HG03558 (cell line): ENCODE data around the gene MZB1.
"Not testable (repeated sequence)": the region's sequence is repeated elsewhere in the genome, so short reads cannot be mapped to it uniquely, and the experiment has no call there.

Experiments
- ATAC-seq: cut with Tn5 transposase; IDR thresholded peaks from one replicate; pipeline ENCODE4 v1.9.1; 2021; ENCODE audit warnings: moderate number of reproducible peaks; ENCODE audit not compliant: unreplicated experiment; ENCODE audit errors: extremely low read depth

MZB1 gene

GRCh38 chr5:139393497-139394122, 3.9 kb upstream of the MZB1 start:
- no peak for ATAC-seq

DNA sequence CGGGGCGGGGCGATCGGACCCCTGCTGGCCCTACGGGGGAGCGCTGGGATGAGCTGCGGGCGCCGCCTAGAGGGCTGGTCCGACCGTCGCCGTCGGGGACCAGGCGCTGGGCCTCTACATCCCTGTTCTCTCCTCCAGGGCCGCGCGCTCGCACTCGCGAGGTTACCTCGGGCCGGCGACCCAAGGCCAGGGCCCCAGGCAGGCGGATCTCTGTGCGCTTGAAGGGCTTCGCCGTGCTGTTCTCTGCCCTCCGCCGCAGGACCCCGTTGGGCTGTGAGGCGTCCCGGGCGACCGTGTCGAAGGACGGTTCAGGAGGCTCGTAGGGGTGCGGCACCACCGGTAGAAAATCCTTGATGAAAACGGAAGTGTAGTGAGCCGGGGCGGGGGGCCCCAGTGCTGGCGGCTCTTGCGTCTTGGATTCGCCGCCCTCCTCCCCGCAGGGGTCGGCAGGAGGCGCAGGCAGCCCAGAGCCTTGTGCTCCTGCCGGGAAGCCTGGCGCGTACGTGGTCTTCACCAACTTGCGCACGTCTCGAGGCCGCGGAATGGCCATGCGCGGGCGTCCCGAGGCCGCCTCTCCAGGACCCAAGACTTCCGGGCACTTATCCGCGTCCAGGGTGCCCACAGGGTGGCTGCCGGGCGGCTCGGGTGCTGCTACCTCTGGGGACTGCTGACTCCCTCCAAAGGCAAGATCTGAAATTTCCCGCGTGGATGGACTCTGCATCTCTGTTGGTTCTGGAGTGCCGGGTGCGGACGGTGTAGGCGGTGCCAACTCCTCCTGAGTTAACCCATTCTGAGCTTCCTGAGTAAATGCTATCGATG, 3.2 kb upstream of the MZB1 start:
- no peak for ATAC-seq

DNA sequence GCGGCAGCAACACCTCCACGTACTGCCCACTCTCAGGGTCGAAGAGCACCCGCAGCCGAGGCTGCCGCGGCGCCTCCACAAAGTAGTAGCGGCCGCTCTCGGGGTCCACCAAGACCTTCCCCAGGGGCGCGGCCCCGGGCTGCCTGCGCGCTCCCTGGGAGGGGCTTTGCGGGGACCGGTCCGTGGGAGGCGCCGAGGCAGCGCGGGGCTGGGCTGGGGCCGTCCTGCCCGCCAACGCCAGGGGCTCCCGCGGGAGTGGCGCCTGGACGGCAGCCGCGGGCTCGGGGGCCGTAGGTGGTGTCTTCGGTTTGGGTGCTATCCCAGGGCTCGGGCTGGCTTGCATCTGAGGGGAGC, 2.6 kb upstream of the MZB1 start:
- no peak for ATAC-seq

DNA sequence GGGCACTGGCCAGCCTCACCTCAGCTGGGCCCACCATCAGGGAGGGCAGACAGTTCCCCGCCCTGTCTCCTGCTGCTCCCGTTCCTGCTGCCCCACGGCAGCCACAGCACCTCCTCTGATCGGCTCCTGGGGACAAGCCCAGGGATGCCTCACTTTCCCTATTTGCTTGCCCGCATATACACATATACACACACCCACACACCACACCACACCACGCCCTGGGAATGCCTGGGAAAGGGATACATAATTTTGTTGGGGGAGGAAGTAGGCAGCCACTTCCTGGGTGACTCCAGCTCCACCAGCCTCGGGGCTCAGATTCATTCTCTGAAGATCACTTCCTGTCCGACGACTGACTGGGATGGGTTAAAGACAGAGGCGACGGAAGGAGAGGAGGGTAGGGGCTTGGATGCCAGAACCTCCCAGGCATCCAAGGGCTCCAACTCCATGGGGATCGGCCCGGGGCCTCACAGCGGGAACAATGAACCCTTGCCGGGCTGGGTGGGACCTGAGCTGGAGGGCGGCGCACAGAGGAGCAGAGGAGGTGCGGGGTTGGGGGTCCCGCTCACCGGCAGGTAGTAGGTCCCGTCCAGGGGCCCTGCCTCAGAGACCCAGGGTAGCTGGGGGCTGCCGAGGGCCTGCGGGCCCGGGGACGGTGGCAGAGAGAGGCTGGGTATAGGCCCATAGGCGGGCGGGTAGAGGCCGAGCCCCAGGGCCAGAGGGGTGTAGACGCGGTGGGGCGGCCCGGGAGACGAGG, 2.0 kb upstream of the MZB1 start:
- ATAC-seq, result no peak

- no peak for ATAC-seq
These were observed 1.2 kb upstream of the MZB1 start for GRCh38 chr5:139390639-139391569.

DNA sequence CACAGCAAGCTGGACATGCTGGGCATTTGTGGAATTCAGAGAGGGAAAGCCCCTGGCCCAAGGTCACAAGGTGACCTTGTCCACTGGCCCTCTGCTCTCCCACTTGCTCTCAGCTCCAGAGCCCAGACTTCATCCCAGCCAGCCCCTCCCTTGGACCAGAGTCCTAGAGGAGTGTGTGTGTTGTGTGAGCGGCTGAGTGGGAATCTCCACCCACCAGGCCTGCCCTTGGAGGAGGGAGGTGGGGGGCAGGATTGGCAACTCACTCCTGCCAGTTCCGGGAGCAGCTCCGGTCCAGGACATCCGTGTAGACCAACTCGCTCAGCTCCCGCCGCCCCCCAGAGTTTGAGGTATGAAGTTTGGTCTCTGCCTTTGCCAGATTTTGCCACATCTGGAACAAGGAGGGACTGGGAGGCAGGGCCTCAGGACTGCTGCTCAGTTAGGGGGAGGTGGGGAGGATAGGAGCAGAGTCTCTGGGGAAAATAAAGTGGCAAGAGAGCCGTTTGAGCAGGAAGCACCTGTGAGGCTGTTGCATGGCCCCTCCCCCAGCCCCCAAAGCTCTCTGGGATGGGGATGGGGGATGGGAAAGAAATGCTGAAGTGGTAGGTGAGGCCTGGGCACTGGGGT, 1.4 kb downstream of the MZB1 start:
- no peak for ATAC-seq

- no peak for ATAC-seq
These were observed 2.0 kb downstream of the MZB1 start for GRCh38 chr5:139387611-139388197.

DNA sequence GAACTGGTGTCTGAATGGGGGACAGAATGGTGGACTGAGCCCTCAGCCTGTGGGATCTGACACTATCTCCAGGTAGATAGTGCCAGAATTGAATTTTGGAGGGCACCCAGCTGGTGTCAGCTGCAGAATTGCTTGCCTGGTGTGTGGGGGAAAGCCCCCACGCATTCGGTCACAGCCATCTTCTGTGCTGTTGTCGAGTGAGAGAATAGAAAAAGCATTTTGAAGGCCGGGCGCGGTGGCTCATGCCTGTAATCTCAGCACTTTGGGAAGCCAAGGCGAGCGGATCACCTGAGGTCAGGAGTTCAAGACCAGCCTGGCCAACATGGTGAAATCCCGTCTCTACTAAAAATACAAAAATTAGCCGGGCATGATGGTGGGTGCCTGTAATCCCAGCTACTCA, 2.8 kb downstream of the MZB1 start:
- not testable (repeated sequence) for ATAC-seq

DNA sequence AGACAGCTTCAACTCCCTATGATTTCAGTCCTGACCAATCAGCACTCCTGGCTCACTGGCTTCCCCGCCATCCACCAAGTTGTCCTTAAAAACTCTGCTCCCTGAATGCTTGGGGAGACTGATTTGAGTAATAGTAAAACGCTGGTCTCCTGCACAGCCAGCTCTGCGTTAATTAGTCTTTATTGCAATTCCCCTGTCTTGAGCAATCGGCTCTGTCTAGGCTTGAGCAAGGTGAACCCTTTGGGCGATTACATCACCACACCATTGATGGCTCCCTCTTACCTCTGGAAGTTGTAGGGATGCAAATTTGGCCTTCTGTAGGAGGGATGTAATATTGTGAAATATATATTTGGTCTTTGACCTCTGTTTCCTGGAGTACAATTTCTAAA, 3.7 kb downstream of the MZB1 start:
- ATAC-seq, result no peak

GRCh38 chr5:139385061-139386049, 4.4 kb downstream of the MZB1 start:
- no peak for ATAC-seq

- ATAC-seq, result no peak
These were observed 5.1 kb downstream of the MZB1 start for GRCh38 chr5:139384591-139385051.

DNA sequence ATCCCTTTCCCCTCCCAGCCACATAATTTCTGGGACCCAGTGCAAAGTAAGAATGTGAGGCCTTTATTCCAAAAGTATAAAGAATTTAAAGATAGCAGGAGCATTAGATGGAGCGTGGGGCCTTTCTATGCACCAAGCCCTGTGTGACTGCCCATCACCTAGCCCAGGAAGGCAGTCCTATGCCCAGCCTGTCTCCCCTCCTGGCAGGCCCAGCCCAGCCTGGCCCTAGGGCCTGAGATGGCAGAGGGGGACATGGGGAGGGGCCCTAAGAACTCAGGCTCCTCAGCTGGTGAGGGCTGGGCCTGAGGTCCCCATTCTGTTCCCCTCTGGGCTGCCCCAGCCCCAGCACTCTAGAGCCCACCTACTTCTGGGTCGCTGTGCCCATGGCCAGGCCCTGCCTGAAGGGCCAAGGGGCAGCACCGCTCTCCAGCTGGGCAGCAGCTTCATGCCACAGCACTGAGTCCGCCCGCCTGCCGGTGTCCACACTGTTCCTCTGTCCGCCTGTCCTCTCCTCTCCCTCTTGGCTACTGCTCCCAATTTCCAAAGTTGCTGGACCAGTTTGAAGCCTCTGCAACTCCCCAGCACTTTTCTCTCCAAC, 5.6 kb downstream of the MZB1 start:
- ATAC-seq, result no peak

DNA sequence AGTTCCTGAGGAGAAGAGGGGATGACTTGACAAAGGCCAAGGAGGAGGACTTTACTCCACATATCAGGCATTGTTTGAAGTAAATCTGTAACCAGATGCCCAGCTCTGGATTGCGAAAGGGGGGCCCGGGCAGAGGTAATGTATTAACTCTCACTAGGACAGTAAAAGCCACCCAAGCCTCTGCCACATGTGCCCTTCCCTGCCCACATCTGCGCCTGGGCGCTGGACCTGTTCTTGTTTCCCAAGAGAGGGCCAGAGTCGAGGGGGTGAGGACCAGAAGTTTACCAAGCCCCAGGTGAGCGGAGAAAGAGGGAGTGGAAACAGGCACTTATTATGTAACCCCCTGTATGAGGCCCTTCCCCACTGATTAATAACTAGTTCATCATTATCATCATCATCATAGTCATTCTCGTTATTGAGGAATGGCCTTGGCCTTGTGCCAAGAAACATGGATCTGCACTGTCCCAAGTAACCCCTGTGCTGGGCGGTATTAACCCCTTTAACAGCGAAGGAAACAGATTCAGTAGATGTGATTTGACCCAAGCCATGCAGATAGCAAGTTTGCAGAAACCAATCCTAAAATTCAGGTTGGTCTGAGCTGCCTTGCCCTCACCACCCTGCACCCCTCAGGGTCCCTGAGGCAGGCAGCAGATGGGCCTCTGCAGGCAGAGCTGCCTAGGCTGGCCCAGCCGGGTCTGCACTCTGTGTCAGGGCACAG, 6.3 kb downstream of the MZB1 start, which contains the start of gene SLC23A1:
Gene SLC23A1 (minus strand): TSS at position 23 of the 718 bp plus-strand sequence. CDS start 44 bp downstream, outside the sequence.
- ATAC-seq, result no peak

DNA sequence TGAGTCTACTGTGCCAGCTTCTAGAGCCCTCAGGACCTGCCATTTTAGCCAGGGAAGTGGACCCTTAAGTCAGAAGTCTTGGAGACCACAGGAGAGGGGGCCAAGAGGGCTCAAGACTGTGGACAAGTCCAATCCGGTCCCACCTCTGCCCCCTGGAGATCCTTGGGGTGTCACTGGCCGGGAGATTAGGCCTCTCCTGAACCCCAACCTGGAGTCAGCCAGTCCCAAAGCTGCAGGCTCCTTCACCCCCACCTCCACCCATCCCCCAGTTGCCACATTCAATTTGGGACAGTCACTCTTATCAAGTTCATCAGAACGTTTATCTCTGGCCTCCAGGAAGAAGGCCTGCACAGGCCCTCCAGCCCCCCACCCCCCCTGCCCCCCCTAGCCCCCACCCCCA, 6.9 kb downstream of the MZB1 start:
- ATAC-seq, result no peak

DNA sequence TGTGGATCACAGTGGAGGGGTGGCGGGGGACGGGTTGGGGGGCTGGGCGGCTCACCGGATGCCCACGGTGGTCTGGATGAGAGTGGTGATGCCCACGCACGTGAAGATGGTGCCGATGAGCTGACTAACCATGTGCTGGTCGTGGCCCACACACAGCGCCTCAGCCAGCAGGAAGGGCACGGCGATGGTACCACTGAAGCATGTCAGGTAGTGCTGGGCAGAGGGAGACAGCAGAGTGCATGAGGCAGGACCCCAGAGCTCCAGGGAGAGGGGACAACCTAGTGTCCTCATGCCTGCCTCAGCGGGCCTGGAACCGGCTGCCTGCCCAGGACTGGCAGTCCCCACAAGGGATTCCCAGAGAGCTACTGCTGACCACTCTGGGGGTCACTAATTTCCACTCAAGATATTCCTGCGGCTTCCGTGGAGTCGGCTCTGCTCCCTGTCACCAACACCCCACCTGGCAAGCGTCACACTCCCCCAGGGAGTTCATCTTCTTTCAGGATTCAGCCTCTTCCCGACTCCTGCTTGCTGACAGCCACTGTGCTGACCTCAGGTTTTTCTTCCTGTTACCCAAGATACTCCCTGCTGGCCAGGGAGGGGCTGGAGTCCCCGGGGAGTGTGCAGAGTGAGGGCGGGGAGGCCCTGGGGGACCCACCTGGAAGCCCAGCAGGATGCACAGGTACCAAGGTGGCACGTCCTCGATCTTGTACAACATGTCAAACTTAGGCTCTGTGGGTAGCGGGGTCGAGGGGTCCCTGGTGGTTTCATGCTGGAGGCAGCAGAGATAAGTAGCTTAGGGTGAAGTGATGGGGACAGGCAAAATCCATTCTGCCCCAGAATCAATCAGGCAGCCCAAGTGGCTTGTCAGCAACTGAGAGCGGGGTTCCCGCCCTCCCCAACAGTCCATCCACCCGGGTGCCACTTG, 7.6 kb downstream of the MZB1 start:
- ATAC-seq, result no peak
